RWPE1 (cell line): Measurements from ENCODE around the gene INPP5K.
"Not testable (repeated sequence)": the region's sequence is repeated elsewhere in the genome, so short reads cannot be mapped to it uniquely, and the experiment has no call there.

Experiments
- CTCF ChIA-PET: fragments of 350-600 bp; sonication (Branson Sonifier 250); formaldehyde crosslinking; extraction: SDS; loops from one replicate; lab custom pipeline; 2021; lab: Yijun Ruan, JAX
- POLR2A ChIA-PET: fragments of 400-600 bp; formaldehyde crosslinking; extraction: SDS; loops from one replicate; lab custom pipeline; 2020; ENCODE audit warnings: antibody characterized with exemption; ENCODE audit not compliant: low non-redundant PET; lab: Yijun Ruan, JAX
- DNase-seq: peaks from one replicate; pipeline ENCODE4 v3.0.0; 2012; ENCODE audit warnings: low spot score
- H3K27ac ChIP-seq: fragments of 450-650 bp; 2 replicates; pipeline ENCODE4 v1.5.1; 2017
- TF ChIP-seq, protein P1 (sequence below): fragments of 450-650 bp; conservative IDR thresholded peaks from 2 replicates; pipeline ENCODE4 v1.5.1; 2017; ENCODE audit warnings: low read depth, mild to moderate bottlenecking

INPP5K gene

GRCh38 chr17:1446201-1446600 lies 70.2 kb downstream of the INPP5K start:
- no peak overlapping the region for H3K27ac ChIP-seq
- POLR2A ChIA-PET, result no interaction called here
- CTCF ChIA-PET, result no interaction called here
- TF ChIP-seq, protein P1, sequence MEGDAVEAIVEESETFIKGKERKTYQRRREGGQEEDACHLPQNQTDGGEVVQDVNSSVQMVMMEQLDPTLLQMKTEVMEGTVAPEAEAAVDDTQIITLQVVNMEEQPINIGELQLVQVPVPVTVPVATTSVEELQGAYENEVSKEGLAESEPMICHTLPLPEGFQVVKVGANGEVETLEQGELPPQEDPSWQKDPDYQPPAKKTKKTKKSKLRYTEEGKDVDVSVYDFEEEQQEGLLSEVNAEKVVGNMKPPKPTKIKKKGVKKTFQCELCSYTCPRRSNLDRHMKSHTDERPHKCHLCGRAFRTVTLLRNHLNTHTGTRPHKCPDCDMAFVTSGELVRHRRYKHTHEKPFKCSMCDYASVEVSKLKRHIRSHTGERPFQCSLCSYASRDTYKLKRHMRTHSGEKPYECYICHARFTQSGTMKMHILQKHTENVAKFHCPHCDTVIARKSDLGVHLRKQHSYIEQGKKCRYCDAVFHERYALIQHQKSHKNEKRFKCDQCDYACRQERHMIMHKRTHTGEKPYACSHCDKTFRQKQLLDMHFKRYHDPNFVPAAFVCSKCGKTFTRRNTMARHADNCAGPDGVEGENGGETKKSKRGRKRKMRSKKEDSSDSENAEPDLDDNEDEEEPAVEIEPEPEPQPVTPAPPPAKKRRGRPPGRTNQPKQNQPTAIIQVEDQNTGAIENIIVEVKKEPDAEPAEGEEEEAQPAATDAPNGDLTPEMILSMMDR, result no peak
- DNase-seq, result no peak

DNA sequence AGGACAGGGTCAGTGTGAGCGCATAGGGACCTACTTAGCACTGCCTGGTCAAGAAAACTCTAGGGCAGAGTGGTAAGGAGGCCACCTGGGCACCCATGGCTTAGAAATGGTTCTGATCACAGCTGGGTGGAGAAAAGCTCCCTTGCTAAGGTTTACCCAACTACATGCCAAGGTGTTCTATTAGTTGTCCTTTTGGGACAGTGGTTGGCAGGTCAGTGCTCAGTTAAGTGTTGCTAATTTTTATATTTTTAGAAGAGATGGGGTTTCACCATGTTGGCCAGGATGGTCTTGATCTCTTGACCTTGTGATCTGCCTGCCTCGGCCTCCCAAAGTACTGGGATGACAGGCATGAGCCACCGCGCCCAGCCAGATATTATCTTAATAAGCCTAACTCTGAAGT lies 70.7 kb downstream of the INPP5K start:
- H3K27ac ChIP-seq, DNase-seq, POLR2A ChIA-PET: not testable (repeated sequence)
- CTCF ChIA-PET, result interaction anchor here (0.7 kb wide), 1 partner anchor 25 kb away, joined by 3 read pairs; no protein-coding TSS in a partner anchor
